T1000 (cell line): ENCODE results near the gene SOX5.
"Not testable (repeated sequence)": the region's sequence is repeated elsewhere in the genome, so short reads cannot be mapped to it uniquely, and the experiment has no call there.

ENCODE experiments used
- DNase-seq: peaks from one replicate; lab custom pipeline; 2025; ENCODE audit warnings: mixed read lengths; lab: John Stamatoyannopoulos, UW

SOX5 gene

GRCh38 chr12:23909551-23909950, 39.9 kb downstream of the SOX5 start:
- DNase-seq: no peak

- DNase-seq: no peak
Observed at GRCh38 chr12:23906329-23906728, 43.1 kb downstream of the SOX5 start.

- DNase-seq: no peak
Observed at GRCh38 chr12:23899434-23899833, 50.0 kb downstream of the SOX5 start.

- DNase-seq: no peak
Observed at GRCh38 chr12:23898121-23898520, 51.3 kb downstream of the SOX5 start.

GRCh38 chr12:23895792-23896218, 53.7 kb downstream of the SOX5 start:
- no peak for DNase-seq

- DNase-seq: no peak
Observed at GRCh38 chr12:23893611-23894010, 55.9 kb downstream of the SOX5 start.

- DNase-seq: no peak
Observed at GRCh38 chr12:23891115-23891514, 58.4 kb downstream of the SOX5 start.

GRCh38 chr12:23889069-23889440, 60.4 kb downstream of the SOX5 start:
- no peak for DNase-seq

- DNase-seq: no peak
Observed at GRCh38 chr12:23888396-23889068, 60.9 kb downstream of the SOX5 start.

- DNase-seq: no peak
Observed at GRCh38 chr12:23887055-23887835, 62.2 kb downstream of the SOX5 start.

GRCh38 chr12:23885394-23885793, 64.1 kb downstream of the SOX5 start:
- DNase-seq: no peak

GRCh38 chr12:23884909-23885308, 64.6 kb downstream of the SOX5 start:
- DNase-seq: no peak

- DNase-seq: no peak
Observed at GRCh38 chr12:23880988-23881387, 68.5 kb downstream of the SOX5 start.

- DNase-seq: not testable (repeated sequence)
Observed at GRCh38 chr12:23876618-23877017, 72.9 kb downstream of the SOX5 start.

GRCh38 chr12:23867794-23868193, 81.7 kb downstream of the SOX5 start:
- no peak for DNase-seq

- DNase-seq: no peak
Observed at GRCh38 chr12:23862701-23863100, 86.8 kb downstream of the SOX5 start.

- no peak for DNase-seq
Observed at GRCh38 chr12:23860019-23860418, 89.5 kb downstream of the SOX5 start.

- no peak for DNase-seq
Observed at GRCh38 chr12:23857178-23857577, 92.3 kb downstream of the SOX5 start.

GRCh38 chr12:23855813-23856212, 93.7 kb downstream of the SOX5 start:
- DNase-seq: no peak

GRCh38 chr12:23854598-23854997, 94.9 kb downstream of the SOX5 start:
- no peak for DNase-seq

- no peak for DNase-seq
Observed at GRCh38 chr12:23853640-23854039, 95.8 kb downstream of the SOX5 start.

GRCh38 chr12:23851602-23852001, 97.9 kb downstream of the SOX5 start:
- no peak for DNase-seq

GRCh38 chr12:23847857-23848256, 101.6 kb downstream of the SOX5 start:
- DNase-seq: no peak

- no peak for DNase-seq
Observed at GRCh38 chr12:23843958-23844357, 105.5 kb downstream of the SOX5 start.
